H1 (cell line): Measurements from ENCODE around the gene GZMM. TPM values are rescaled to one million over a fixed set of nuclear protein-coding genes. Genes with fewer than 3 reads are reported as not detected.

Experiments used
- CTCF ChIA-PET: fragments of 300-600 bp; sonication (Branson Sonifier 250); formaldehyde crosslinking; loops from one replicate; lab custom pipeline; 2021; ENCODE audit not compliant: partially characterized antibody; lab: Charles Lee
- POLR2A ChIA-PET: fragments of 300-600 bp; sonication (Branson Sonifier 250); formaldehyde crosslinking; loops from one replicate; lab custom pipeline; 2021; ENCODE audit warnings: inconsistent platforms; ENCODE audit not compliant: partially characterized antibody; lab: Charles Lee
- DNase-seq, 2 experiments: peaks; one replicate each; pipeline versions ENCODE4 v3.0.0 to v3.0.0-alpha.2; 2010 to 2022; ENCODE audit warnings: low spot score in 2 of 2, low read depth in 1 of 2, mixed read lengths in 1 of 2
- FAIRE-seq: peaks from 2 replicates; lab custom pipeline; 2011; peaks lifted over from hg19 to GRCh38; lab: Jason Lieb, UNC
- H2AFZ ChIP-seq: 2 replicates; pipeline ENCODE4 v1.8.1; 2012; ENCODE audit warnings: low read length, inconsistent platforms
- H2AK5ac ChIP-seq: 2 replicates; pipeline ENCODE4 v1.6.1; 2013; ENCODE audit warnings: low read depth, low read length
- H2BK120ac ChIP-seq: replicated peaks from 2 replicates; pipeline ENCODE3; 2013; ENCODE audit warnings: low read depth, low read length, inconsistent platforms
- H2BK12ac ChIP-seq: 2 replicates; pipeline ENCODE4 v1.6.1; 2013; ENCODE audit warnings: low read depth, low read length
- H2BK15ac ChIP-seq: 2 replicates; pipeline ENCODE4 v1.6.1; 2013; ENCODE audit warnings: low read length
- H2BK20ac ChIP-seq: 2 replicates; pipeline ENCODE4 v1.6.1; 2013; ENCODE audit warnings: low read length
- H2BK5ac ChIP-seq: 2 replicates; pipeline ENCODE4 v1.6.1; 2013; ENCODE audit warnings: low read depth, low read length
- H3K14ac ChIP-seq: 2 replicates; pipeline ENCODE4 v1.6.1; 2013; ENCODE audit warnings: inconsistent platforms; ENCODE audit not compliant: insufficient read length
- H3K18ac ChIP-seq: 2 replicates; pipeline ENCODE4 v1.6.1; 2013; ENCODE audit warnings: low read length; ENCODE audit errors: extremely low read depth
- H3K23ac ChIP-seq: 2 replicates; pipeline ENCODE4 v1.6.1; 2013; ENCODE audit warnings: inconsistent platforms; ENCODE audit not compliant: insufficient read length
- H3K23me2 ChIP-seq: 2 replicates; pipeline ENCODE4 v1.6.1; 2013; ENCODE audit warnings: low read depth, low read length
- H3K27ac ChIP-seq: 2 replicates; pipeline ENCODE4 v1.6.1; 2011; ENCODE audit warnings: low read depth, low read length, inconsistent platforms
- H3K27me3 ChIP-seq, 4 experiments: replicated peaks in 1 of 4; 1 replicate in 1 of 4; 2 replicates in 3 of 4; pipeline versions ENCODE4 v1.6.1 to v1.8.1; 2011 to 2013; ENCODE audit warnings: low read length in 3 of 4, mild to moderate bottlenecking in 3 of 4, inconsistent platforms in 2 of 4, mixed read lengths in 2 of 4, moderate library complexity in 1 of 4; ENCODE audit not compliant: control insufficient read depth in 3 of 4, insufficient read depth in 3 of 4; ENCODE audit errors: extremely low read depth in 1 of 4
- H3K36me3 ChIP-seq, 4 experiments: 2 replicates each; pipeline versions ENCODE4 v1.6.1 to v1.8.1; 2011 to 2013; ENCODE audit warnings: mild to moderate bottlenecking in 4 of 4, low read length in 3 of 4, moderate library complexity in 2 of 4, control low read depth in 1 of 4, inconsistent platforms in 1 of 4; ENCODE audit not compliant: insufficient read depth in 4 of 4, control insufficient read depth in 2 of 4
- H3K4ac ChIP-seq: replicated peaks from 2 replicates; pipeline ENCODE3; 2013; ENCODE audit warnings: low read length, low read depth, mixed read lengths, inconsistent platforms; ENCODE audit not compliant: insufficient read length
- H3K4me1 ChIP-seq, 4 experiments: replicated peaks in 1 of 4; 1 replicate in 1 of 4; 2 replicates in 3 of 4; pipeline versions ENCODE4 v1.6.1 to v1.8.1; 2011 to 2013; ENCODE audit warnings: low read length in 3 of 4, inconsistent platforms in 2 of 4, mixed read lengths in 1 of 4; ENCODE audit not compliant: insufficient read depth in 4 of 4, control insufficient read depth in 3 of 4
- H3K4me2 ChIP-seq, 2 experiments: 2 replicates each; pipeline versions ENCODE4 v1.6.1 to v1.8.1; 2011 to 2013; ENCODE audit warnings: low read depth in 2 of 2, low read length in 2 of 2, control low read depth in 1 of 2, inconsistent platforms in 1 of 2, mild to moderate bottlenecking in 1 of 2; ENCODE audit not compliant: insufficient read depth in 1 of 2
- H3K4me3 ChIP-seq, 4 experiments: fragments of 200-600, 300-600 bp in 1 of 4; sonication (generic), shearing (Covaris generic), sonication (Bioruptor Twin) in 1 of 4; 2 replicates each; pipeline versions ENCODE4 v1.5.1 to v1.8.1; 2011 to 2016; ENCODE audit warnings: low read length in 4 of 4, low read depth in 3 of 4, control low read depth in 2 of 4, inconsistent platforms in 2 of 4, mild to moderate bottlenecking in 2 of 4, mixed read lengths in 1 of 4, moderate library complexity in 1 of 4; ENCODE audit not compliant: insufficient read depth in 2 of 4; ENCODE audit errors: extremely low read depth in 1 of 4
- H3K56ac ChIP-seq: replicated peaks from 2 replicates; pipeline ENCODE3; 2013; ENCODE audit warnings: low read depth, mild to moderate bottlenecking, mixed read lengths, low read length, inconsistent platforms; ENCODE audit not compliant: insufficient read length
- H3K79me1 ChIP-seq: 2 replicates; pipeline ENCODE4 v1.6.1; 2013; ENCODE audit warnings: low read depth, low read length, control low read depth
- H3K79me2 ChIP-seq, 2 experiments: 2 replicates each; pipeline versions ENCODE4 v1.6.1 to v1.8.1; 2012 to 2013; ENCODE audit warnings: low read length in 2 of 2, mild to moderate bottlenecking in 2 of 2, inconsistent platforms in 1 of 2; ENCODE audit not compliant: insufficient read depth in 2 of 2, control insufficient read depth in 1 of 2
- H3K9ac ChIP-seq, 4 experiments: replicated peaks in 1 of 4; 1 replicate in 1 of 4; 2 replicates in 3 of 4; pipeline versions ENCODE4 v1.6.1 to v1.8.1; 2011 to 2013; ENCODE audit warnings: low read depth in 3 of 4, low read length in 3 of 4, control low read depth in 2 of 4, mild to moderate bottlenecking in 2 of 4, moderate library complexity in 2 of 4, inconsistent platforms in 1 of 4; ENCODE audit errors: extremely low read depth in 1 of 4
- H3K9me3 ChIP-seq, 2 experiments: 2 replicates each; pipeline versions ENCODE4 v1.6.1 to v1.8.1; 2012 to 2013; ENCODE audit warnings: mild to moderate bottlenecking in 2 of 2, moderate library complexity in 2 of 2, control low read depth in 1 of 2, inconsistent platforms in 1 of 2, low read depth in 1 of 2, low read length in 1 of 2, mixed read lengths in 1 of 2; ENCODE audit not compliant: insufficient read depth in 2 of 2
- H4K20me1 ChIP-seq, 2 experiments: replicated peaks in 1 of 2; 2 replicates each; pipeline versions ENCODE3 to v1.8.1; 2011 to 2013; ENCODE audit warnings: inconsistent platforms in 2 of 2, low read length in 2 of 2, mild to moderate bottlenecking in 1 of 2; ENCODE audit not compliant: insufficient read depth in 2 of 2, control insufficient read depth in 1 of 2
- H4K5ac ChIP-seq: 2 replicates; pipeline ENCODE4 v1.6.1; 2013; ENCODE audit warnings: low read length, low read depth, mixed read lengths, inconsistent platforms; ENCODE audit not compliant: insufficient read length
- H4K8ac ChIP-seq: 2 replicates; pipeline ENCODE4 v1.8.0; 2013; ENCODE audit warnings: mild to moderate bottlenecking, moderate library complexity, low read length, inconsistent platforms; ENCODE audit not compliant: insufficient read depth; ENCODE audit errors: extremely low read depth
- H4K91ac ChIP-seq: replicated peaks from 2 replicates; pipeline ENCODE3; 2013; ENCODE audit warnings: low read length, mixed read lengths, inconsistent platforms; ENCODE audit not compliant: insufficient read length
- SP4 ChIP-seq: IDR thresholded peaks from 2 replicates; pipeline ENCODE4 v1.6.1; 2012; ENCODE audit warnings: low read length, inconsistent platforms
- SUZ12 ChIP-seq: fragments of 200-600 bp; sonication (generic); IDR thresholded peaks from 2 replicates; pipeline ENCODE4 v1.6.1; 2012; ENCODE audit warnings: mild to moderate bottlenecking, inconsistent platforms, low read length, moderate library complexity, mixed read lengths
- WGBS, 2 experiments: shearing (Covaris generic) in 1 of 2; methylation state at CpG; one replicate each; pipeline versions ENCODE4 v1.1.6 to v1.1.7; 2013 to 2015; ENCODE audit warnings: low lambda C conversion rate in 2 of 2, mixed read lengths in 2 of 2, inconsistent platforms in 1 of 2, low coverage in 1 of 2, missing lambda C conversion rate in 1 of 2; ENCODE audit not compliant: insufficient replicate concordance in 2 of 2, insufficient coverage in 1 of 2, insufficient read length in 1 of 2; ENCODE audit errors: extremely low coverage in 1 of 2, missing lambda C conversion rate in 1 of 2; 5-methylcytosine and 5-hydroxymethylcytosine counted together
- polyA plus RNA-seq, 7 experiments: library from polyadenylated mRNA; depleted of rRNA in 3 of 7; stranded (reverse) in 5 of 7; unstranded in 2 of 7; fragments of >200 nt in 5 of 7; fragments of 200-250 nt in 2 of 7; gene quantifications; 1 replicate in 5 of 7; 2 replicates in 1 of 7; 4 replicates in 1 of 7; pipeline versions ENCODE4 v1.2.1 to v1.2.3, GENCODE V29; 2011 to 2013; ENCODE audit warnings: missing spikeins in 2 of 7, mixed read lengths in 2 of 7
- total RNA-seq: library from RNA; stranded (reverse); fragmentation: NEBNext Ultra II Directional; extraction: Animal tissue kit (Norgen Biotek cat#: 25700); gene quantifications from 2 replicates; pipeline ENCODE4 v1.2.1, GENCODE V29; 2021
- TF ChIP-seq, protein P1 (sequence below): IDR thresholded peaks from 2 replicates; pipeline ENCODE4 v1.6.1; 2012; ENCODE audit warnings: inconsistent platforms

GZMM gene
- total and polyA plus RNA-seq, 2 of the 8 experiments (the other 6 are each of a cell fraction or from before 2014, with no cell fraction given), result 0.09 to 0.32 TPM

DNA sequence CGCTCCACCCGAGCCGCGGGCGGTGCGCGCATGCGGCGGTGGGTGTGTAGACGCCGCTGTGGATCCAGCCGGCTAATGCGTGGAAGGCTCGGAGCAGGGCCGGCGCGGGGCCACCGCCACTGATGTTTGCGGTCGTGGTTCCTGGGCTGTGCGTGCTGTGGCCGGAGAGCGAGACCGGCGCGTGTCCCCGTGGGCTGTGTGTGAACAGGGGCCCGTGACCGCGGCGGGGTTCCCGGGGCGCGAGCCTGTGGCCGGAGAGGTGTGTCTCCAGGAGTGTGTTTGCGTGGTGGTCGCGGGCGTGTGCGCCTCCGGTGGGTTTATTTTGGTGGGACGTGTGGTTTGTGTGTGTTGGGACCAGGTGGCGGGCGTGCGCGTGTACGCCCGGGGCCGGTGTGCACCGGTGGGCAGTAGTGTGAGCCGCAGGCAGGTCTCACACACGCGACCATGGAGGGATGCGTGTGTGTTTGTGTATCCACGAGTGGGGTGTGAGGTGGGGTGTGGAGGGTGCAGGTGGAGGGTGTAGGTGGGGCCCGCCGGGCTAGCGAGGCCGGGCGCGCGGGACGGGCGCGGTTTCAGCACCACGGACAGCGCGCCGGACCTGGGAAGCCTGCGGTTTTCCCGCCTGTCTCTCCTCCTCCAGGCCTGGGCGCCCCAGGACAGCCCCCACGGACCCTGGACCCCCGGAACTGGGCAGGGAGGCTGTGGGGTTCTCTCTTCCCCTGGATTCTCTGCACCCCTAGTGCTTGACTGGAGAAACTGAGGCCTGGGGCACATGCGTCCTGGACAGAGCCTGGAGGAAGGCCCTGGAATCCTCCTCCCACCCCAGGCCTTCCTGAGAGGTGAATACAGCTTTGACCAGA is 47.5 kb downstream of the GZMM start:
- H2BK15ac ChIP-seq, result no peak overlapping the region
- no peak overlapping the region for H3K23ac ChIP-seq
- no peaks in the 10 kb centered on the region for H3K79me1 ChIP-seq
- H3K18ac ChIP-seq, result no peak overlapping the region
- no peak overlapping the region for H2BK20ac ChIP-seq
- H3K4me2 ChIP-seq, result no peak overlapping the region; a peak in 2 of 4 replicates
- H4K5ac ChIP-seq, result no peak overlapping the region
- no peak overlapping the region for H3K56ac ChIP-seq
- peaks cover 4 to 12% of the 10 kb centered on the region in 2 experiments for H4K20me1 ChIP-seq
- no peaks in the 10 kb centered on the region for H3K9me3 ChIP-seq
- H2BK5ac ChIP-seq, result no peak overlapping the region
- H4K8ac ChIP-seq, result peak overlapping the region; percentile 51; the same call in 1 of the 2 replicates
- H3K4me3 ChIP-seq, result peak overlapping the region in 1 of 4 experiments; percentile 53; a peak in 1 of 8 replicates
- H2BK12ac ChIP-seq, result no peak overlapping the region
- H4K91ac ChIP-seq, result no peak overlapping the region
- DNase-seq (peak in 1 of 2 experiments; percentile 82), FAIRE-seq (no peak)
- peaks cover 0 to 4% (median 0%) of the 10 kb centered on the region in 4 experiments; a peak in 1 of 8 replicates for H3K36me3 ChIP-seq
- no peak overlapping the region for H3K14ac ChIP-seq
- no peak overlapping the region for H2AFZ ChIP-seq
- peaks cover 0 to 6% (median 1%) of the 10 kb centered on the region in 4 experiments; a peak in 3 of 7 replicates for H3K4me1 ChIP-seq
- H3K4ac ChIP-seq, result no peak overlapping the region
- POLR2A ChIA-PET, result interaction anchor here (0.8 to 1.5 kb wide), 4 partner anchors 9 to 49 kb away, joined by 3 to 6 read pairs (median 4); partner anchors contain the start of gene BSG
- CTCF ChIA-PET, result interaction anchor here (0.5 to 1.3 kb wide), 3 partner anchors 17 to 193 kb away, joined by 3 read pairs; no protein-coding TSS in a partner anchor
- no peaks in the 10 kb centered on the region for H3K79me2 ChIP-seq
- peaks cover 23 to 39% (median 31%) of the 10 kb centered on the region in 4 experiments for H3K27me3 ChIP-seq
- no peak overlapping the region for H2BK120ac ChIP-seq
- 55% methylated on average over 48 of the region's 75 CpGs; no CpG with 5 or more reads in 1 of the 2 experiments for WGBS, 2 experiments
- no peak overlapping the region for H3K27ac ChIP-seq
- peaks cover 2% of the 10 kb centered on the region; the same call in 1 of the 2 replicates for H3K23me2 ChIP-seq
- H3K9ac ChIP-seq, result no peak overlapping the region
- no peak overlapping the region for H2AK5ac ChIP-seq
- peak; percentile 61; the same call in 1 of the 2 replicates for TF ChIP-seq SUZ12
- TF ChIP-seq SP4, result no peak
- TF ChIP-seq, protein P1, sequence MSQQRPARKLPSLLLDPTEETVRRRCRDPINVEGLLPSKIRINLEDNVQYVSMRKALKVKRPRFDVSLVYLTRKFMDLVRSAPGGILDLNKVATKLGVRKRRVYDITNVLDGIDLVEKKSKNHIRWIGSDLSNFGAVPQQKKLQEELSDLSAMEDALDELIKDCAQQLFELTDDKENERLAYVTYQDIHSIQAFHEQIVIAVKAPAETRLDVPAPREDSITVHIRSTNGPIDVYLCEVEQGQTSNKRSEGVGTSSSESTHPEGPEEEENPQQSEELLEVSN, result peak; percentile 80
